DND-41 (cell line): ENCODE results near the gene ACOT13.
"Not testable (repeated sequence)": the region's sequence is repeated elsewhere in the genome, so short reads cannot be mapped to it uniquely, and the experiment has no call there.

ENCODE experiments used
- ATAC-seq: fragments of 200-7000 bp; cut with Tn5 transposase; 3 replicates; pipeline ENCODE4 v1.9.1; 2021; ENCODE audit warnings: low read depth; ENCODE audit not compliant: insufficient read depth
- DNase-seq: peaks from one replicate; pipeline ENCODE4 v3.0.0-alpha.2; 2020
- H2AFZ ChIP-seq: 2 replicates; pipeline ENCODE4 v1.6.0; 2012; ENCODE audit warnings: low read depth, low read length
- H3K27ac ChIP-seq: 2 replicates; pipeline ENCODE4 v1.5.1; 2012; ENCODE audit warnings: low read length, inconsistent platforms
- H3K27me3 ChIP-seq: fragments of 200-600 bp; sonication (generic); 2 replicates; pipeline ENCODE4 v1.6.0; 2012; ENCODE audit warnings: low read length, mild to moderate bottlenecking, inconsistent platforms; ENCODE audit not compliant: insufficient read depth, poor library complexity
- H3K36me3 ChIP-seq: 2 replicates; pipeline ENCODE4 v1.5.1; 2012; ENCODE audit warnings: low read length, inconsistent platforms; ENCODE audit not compliant: insufficient read depth
- H3K4me1 ChIP-seq: 2 replicates; pipeline ENCODE4 v1.5.1; 2012; ENCODE audit warnings: mild to moderate bottlenecking, low read length; ENCODE audit not compliant: insufficient read depth
- H3K4me2 ChIP-seq: 2 replicates; pipeline ENCODE4 v1.6.0; 2012; ENCODE audit warnings: mild to moderate bottlenecking, moderate library complexity, low read length, inconsistent platforms; ENCODE audit not compliant: insufficient read depth
- H3K4me3 ChIP-seq, 2 experiments: fragments of 200-600 bp in 1 of 2; shearing (Covaris generic) in 1 of 2; 2 replicates each; pipeline ENCODE4 v1.5.1; 2012 to 2016; ENCODE audit warnings: inconsistent platforms in 2 of 2, low read length in 2 of 2, mild to moderate bottlenecking in 2 of 2, low read depth in 1 of 2, moderate library complexity in 1 of 2
- H3K79me2 ChIP-seq: 2 replicates; pipeline ENCODE4 v1.6.0; 2012; ENCODE audit warnings: low read length, inconsistent platforms; ENCODE audit not compliant: insufficient read depth
- H3K9ac ChIP-seq: 2 replicates; pipeline ENCODE4 v1.6.0; 2012; ENCODE audit warnings: low read depth, mild to moderate bottlenecking, inconsistent platforms, low read length, moderate library complexity
- H3K9me3 ChIP-seq: 2 replicates; pipeline ENCODE4 v1.5.1; 2012; ENCODE audit warnings: low read length, moderate library complexity, mild to moderate bottlenecking, inconsistent platforms; ENCODE audit not compliant: insufficient read depth, severe bottlenecking
- H4K20me1 ChIP-seq: 2 replicates; pipeline ENCODE4 v1.6.0; 2012; ENCODE audit warnings: low read length; ENCODE audit not compliant: insufficient read depth
- EZH2 ChIP-seq: IDR thresholded peaks from 3 replicates; pipeline ENCODE4 v1.6.1; 2012; ENCODE audit warnings: borderline replicate concordance, low read depth, mild to moderate bottlenecking, moderate library complexity, low read length, inconsistent platforms; ENCODE audit not compliant: severe bottlenecking
- TF ChIP-seq, protein P1 (sequence below): IDR thresholded peaks from 2 replicates; pipeline ENCODE4 v1.5.1; 2012; ENCODE audit warnings: borderline replicate concordance, low read length, moderate library complexity, mild to moderate bottlenecking; ENCODE audit not compliant: poor library complexity, severe bottlenecking; ENCODE audit errors: extremely low read depth

The ACOT13 gene

DNA sequence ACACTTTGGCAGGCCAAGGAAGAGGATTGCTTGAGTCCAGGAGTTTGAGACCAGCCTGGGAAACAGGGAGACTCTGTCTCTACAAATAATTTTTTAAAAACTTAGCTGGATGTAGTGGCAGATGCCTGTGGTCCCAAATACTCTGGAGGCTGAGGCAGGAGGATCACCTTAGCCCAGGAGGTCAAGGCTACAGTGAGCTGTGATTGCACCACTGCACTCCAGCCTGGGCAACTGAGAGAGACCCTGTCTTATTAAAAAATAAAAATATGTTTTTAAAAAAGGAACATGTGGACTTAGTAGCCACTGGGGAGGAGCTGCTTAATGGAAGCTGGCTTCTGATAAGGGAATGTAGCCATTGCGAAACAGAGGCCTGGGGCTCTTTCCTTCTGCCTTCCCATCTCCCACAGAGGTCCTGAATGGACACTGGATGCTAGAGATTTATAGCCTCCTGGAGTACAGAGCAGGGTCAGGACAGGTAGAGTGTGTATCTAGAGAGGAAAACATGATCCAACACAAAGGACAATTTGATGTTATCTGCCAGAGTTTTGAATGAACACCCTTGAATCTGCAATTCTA, 86.1 kb downstream of the ACOT13 start:
- H4K20me1 ChIP-seq = no peaks in the 10 kb centered on the region
- H3K9ac ChIP-seq = no peak overlapping the region
- no peaks in the 10 kb centered on the region for H3K4me1 ChIP-seq
- no peak overlapping the region for H3K4me2 ChIP-seq
- H3K79me2 ChIP-seq = no peaks in the 10 kb centered on the region
- peaks cover 2% of the 10 kb centered on the region for H3K27me3 ChIP-seq
- H3K36me3 ChIP-seq = no peaks in the 10 kb centered on the region
- H3K27ac ChIP-seq = no peak overlapping the region
- H2AFZ ChIP-seq = no peak overlapping the region
- ATAC-seq (no peak), DNase-seq (no peak)
- no peak for TF ChIP-seq EZH2
- TF ChIP-seq, protein P1, sequence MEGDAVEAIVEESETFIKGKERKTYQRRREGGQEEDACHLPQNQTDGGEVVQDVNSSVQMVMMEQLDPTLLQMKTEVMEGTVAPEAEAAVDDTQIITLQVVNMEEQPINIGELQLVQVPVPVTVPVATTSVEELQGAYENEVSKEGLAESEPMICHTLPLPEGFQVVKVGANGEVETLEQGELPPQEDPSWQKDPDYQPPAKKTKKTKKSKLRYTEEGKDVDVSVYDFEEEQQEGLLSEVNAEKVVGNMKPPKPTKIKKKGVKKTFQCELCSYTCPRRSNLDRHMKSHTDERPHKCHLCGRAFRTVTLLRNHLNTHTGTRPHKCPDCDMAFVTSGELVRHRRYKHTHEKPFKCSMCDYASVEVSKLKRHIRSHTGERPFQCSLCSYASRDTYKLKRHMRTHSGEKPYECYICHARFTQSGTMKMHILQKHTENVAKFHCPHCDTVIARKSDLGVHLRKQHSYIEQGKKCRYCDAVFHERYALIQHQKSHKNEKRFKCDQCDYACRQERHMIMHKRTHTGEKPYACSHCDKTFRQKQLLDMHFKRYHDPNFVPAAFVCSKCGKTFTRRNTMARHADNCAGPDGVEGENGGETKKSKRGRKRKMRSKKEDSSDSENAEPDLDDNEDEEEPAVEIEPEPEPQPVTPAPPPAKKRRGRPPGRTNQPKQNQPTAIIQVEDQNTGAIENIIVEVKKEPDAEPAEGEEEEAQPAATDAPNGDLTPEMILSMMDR = no peak
- H3K9me3 ChIP-seq = no peaks in the 10 kb centered on the region
- H3K4me3 ChIP-seq = no peak overlapping the region

DNA sequence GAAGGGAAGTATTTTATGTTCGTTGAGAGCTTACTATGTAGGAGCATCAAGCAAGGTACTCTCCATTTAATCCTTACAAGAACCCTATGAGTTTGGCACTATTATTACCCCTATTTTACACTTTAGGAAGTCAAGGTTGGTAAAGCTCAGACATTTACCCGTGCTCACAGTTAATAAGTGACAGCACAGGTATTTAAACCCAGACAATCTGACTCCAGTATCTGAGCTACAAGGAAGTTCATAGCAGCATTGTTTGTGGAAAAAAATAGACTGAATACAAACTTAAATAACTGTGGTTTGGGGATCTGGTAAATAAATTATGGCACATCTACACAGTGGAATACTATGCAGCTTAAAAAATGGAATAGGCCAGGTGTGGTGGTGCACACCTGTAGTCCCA, 86.7 kb downstream of the ACOT13 start:
- Histone ChIP-seq H3K4me1 (no peaks in the 10 kb centered on the region), H3K4me2 (no peak overlapping the region), H3K9ac (no peak overlapping the region), H3K4me3 (no peak overlapping the region), H3K36me3 (no peaks in the 10 kb centered on the region), H3K9me3 (no peaks in the 10 kb centered on the region), H3K27ac (no peak overlapping the region), H4K20me1 (no peaks in the 10 kb centered on the region), H3K79me2 (no peaks in the 10 kb centered on the region), H2AFZ (no peak overlapping the region), H3K27me3 (peaks cover 2% of the 10 kb centered on the region)
- ATAC-seq (no peak), DNase-seq (no peak)
- TF ChIP-seq, protein P1 = no peak
- TF ChIP-seq EZH2 = no peak

DNA sequence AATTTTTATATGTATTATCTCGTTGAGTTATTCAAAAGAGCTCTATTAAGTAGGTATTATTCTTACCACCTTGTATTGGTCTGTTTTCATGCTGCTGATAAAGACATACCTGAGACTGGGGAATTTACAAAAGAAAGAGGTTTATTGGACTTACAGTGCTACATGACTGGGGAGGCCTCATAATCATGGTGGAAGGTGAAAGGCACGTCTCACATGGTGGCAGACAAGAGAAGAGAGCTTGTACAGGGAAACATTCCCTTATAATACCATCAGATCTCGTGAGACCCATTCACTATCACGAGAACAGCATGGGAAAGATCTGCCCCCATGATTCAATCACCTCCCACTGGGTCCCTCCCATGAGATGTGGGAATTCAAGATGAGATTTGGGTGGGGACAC, 87.5 kb downstream of the ACOT13 start:
- H3K9me3 ChIP-seq, DNase-seq, H2AFZ ChIP-seq, ATAC-seq, H3K9ac ChIP-seq, H3K4me2 ChIP-seq, H3K36me3 ChIP-seq, H3K79me2 ChIP-seq, H3K4me1 ChIP-seq, H3K4me3 ChIP-seq, H4K20me1 ChIP-seq, H3K27me3 ChIP-seq, H3K27ac ChIP-seq: not testable (repeated sequence)
